DMS 273 (cell line): ENCODE measurements around the gene CYP3A5.
"Not testable (repeated sequence)": the region's sequence is repeated elsewhere in the genome, so short reads cannot be mapped to it uniquely, and the experiment has no call there.

Source experiments
- DNase-seq: peaks from one replicate; lab custom pipeline; 2025; ENCODE audit not compliant: unreplicated experiment; lab: John Stamatoyannopoulos, UW

Gene CYP3A5

GRCh38 chr7:99679400-99680191 lies at the start of gene CYP3A5:
Gene CYP3A5, minus strand, starts transcription at chr7:99679996. Its CDS starts 100 bp downstream, at chr7:99679896.
- DNase-seq, result peak; percentile 54

DNA sequence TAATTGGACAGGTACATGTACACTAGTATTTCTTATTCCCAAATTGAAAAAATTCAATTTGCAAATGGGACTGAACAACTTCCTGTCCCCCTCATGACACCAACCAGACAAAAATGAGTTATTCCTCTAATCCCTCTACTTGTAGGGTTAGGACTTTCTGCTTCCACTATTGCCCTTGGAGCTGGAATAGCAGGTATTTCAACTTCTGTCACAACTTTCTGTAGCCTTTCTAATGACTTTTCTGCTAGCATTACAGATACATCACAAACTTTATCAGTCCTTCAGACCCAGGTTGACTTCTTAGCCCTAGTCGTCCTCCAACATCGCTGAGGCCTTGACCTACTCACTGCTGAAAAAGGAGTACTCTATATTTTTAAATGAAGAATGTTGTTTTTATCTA lies 48.8 kb upstream of the CYP3A5 start:
- DNase-seq, result no peak

DNA sequence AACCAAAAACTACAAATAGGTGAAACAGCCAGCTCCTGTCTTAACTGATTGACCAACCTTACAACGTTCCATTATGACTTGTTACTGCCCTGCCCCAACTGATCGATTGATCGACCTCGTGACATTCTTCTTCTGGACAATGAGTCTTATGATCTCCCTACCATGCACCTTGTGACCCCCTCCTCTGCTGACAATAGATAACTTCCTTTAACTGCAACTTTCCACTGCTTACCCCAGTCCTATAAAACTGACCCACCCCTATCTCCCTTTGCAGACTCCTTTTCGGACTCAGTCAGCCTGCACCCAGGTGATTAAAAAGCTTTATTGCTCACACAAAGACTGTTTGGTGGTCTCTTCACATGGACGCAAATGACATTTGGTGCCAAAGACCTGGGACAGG lies 43.4 kb upstream of the CYP3A5 start:
- not testable (repeated sequence) for DNase-seq

- no peak for DNase-seq
These were observed 41.2 kb upstream of the CYP3A5 start for GRCh38 chr7:99720800-99721595.

DNA sequence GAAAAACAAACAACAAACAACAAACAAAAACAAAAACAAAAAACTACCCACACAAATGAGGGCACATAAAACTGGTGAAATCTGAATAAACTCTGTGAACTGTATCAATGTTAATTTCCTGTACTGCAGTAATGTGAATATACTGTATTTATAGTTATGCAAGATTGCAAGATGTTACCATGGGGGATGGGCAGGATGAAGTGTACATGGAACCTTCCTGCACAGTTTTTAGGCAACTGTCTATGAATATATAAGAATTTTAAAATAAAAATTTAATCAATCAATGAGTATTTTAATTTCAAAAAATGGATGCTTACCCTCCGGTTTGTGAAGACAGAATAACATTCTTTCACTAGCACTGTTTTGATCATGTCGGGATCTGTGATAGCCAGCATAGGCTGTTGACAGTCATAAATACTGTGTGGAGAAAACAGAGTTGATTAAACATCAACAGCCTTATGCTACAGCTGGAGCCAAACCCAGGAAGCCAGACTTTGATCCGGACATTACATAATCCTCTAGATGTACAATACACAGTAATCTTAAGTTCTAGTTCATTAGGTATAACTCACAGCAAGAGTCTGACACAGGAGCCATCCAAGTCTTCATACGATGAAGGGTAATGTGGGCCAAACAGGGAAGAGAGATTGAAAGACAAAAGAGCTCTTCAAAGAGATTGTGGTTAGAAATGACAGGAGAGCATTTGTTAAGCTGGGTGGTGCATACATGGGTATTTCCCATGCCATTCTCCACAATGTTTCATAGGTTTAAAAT lies 40.4 kb upstream of the CYP3A5 start:
- DNase-seq, result no peak

DNA sequence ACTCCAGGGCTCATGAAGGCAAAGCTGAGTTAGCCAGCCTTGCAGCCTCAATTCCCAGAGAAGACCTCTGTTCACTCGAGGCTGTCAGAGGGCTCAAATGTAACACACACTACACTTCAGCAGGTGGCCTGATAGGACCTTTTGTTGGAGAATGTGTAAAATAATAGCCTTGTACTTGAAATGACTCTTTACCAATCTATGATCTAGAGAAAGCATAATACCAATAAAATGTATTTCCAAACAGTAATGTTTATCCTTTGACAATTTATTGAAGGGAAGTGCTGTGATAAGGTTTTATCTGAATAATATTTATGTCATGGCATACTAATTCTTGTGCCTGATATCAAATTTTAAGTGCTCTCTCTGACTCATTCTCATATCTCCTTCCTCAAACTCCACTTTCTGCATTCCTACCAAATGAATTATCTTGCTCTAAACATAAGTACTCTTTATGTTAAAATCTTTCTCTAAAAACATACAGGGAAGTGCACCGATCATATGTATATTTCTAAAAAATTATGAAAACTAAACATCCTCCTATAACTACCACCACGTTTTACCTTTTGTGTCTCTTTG lies 34.3 kb upstream of the CYP3A5 start:
- DNase-seq, result no peak

- DNase-seq, result no peak
These were observed 30.2 kb upstream of the CYP3A5 start for GRCh38 chr7:99709838-99710578.

- DNase-seq, result no peak
These were observed 29.5 kb upstream of the CYP3A5 start for GRCh38 chr7:99709260-99709659.

GRCh38 chr7:99707096-99707495 lies 27.3 kb upstream of the CYP3A5 start:
- DNase-seq, result peak; percentile 52

GRCh38 chr7:99699946-99700345 lies 20.1 kb upstream of the CYP3A5 start:
- DNase-seq, result no peak

GRCh38 chr7:99698867-99699730 lies 19.3 kb upstream of the CYP3A5 start:
- DNase-seq, result not testable (repeated sequence)

DNA sequence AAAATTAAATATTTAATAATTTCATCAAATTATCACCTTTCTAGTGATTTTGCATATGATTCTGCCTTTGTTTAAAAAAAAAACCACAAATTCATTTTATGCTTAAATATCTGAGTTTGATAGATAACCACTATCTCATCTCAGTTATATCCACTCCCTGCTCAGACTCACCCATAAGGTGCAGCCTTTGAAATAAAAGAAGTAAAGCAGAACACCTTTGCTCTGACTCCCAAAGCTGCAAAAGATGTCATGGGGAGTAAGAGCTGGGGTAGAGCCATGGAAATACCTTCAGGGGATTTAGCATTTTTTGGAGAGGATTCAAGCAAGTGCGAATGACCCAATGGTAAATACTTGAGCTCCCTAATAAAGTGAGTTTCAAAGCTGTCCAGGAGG lies 15.1 kb upstream of the CYP3A5 start:
- no peak for DNase-seq

DNA sequence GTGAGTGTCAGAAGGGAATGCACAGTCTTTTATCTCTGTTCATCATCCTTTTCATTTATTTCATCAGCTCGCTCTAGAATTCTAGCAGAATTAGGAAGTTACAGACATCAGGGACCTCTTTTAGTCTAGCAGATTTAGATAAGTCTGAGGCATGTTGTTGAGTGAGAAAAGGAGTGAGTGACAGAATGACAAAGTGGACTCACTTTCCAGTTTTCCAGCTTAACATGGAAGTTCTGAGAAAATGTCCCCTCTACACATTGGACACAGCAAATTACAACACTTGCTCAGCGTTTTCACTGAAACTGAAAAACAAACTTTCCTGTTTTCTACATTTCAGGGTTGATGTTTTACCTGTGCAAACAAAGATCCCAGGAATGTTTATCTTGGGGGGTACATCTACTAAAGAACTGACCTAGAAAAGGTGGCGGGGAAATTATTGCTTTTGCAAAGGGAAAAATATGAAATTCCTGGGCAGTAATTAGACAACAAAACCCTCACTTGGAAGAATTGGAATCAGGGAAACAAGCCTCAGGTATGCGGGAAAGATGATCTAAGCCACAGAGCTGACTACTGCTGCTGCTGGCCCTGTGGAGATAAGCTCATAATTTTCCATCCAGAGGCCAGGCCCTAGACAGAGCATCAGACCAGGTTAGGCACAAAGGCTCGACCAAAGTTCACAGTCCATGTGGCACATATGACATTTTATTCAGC lies 14.6 kb upstream of the CYP3A5 start:
- no peak for DNase-seq

DNA sequence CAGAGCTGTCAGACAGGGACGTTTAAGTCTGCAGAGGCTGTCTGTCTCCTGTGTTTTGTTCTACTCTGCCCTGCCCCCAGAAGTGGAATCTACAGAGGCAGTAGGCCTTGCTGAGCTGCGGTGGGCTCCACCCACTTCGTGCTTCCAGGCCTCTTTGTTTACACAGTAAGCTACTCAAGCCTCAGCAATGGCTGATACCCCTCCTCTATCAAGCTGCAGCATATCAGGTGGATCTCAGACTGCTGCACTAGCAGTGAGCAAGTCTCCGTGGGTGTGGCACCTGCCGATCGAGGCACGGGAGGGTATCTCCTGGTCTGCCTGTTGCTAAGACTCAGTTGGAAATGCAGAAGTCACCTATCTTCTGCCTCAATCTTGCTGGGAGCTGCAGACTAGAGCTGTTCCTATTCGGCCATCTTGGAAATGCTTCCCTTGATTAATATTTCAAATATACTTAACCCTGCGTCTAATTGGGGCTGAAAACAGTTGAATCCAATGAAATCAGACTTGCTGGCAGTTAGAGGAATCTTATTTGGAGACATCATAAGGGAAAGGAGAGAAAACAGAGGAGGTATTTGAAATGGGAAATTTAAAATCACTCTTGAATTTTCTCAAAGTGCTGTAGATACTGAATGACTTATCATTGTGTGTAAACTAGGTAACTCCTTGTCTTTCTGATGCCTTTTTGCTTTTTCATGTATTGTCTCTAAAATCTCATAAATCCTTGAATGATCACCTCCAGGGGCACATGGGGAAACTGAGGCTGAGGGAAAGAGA lies 13.8 kb upstream of the CYP3A5 start:
- DNase-seq, result no peak

- no peak for DNase-seq
These were observed 13.3 kb upstream of the CYP3A5 start for GRCh38 chr7:99693100-99693426.

DNA sequence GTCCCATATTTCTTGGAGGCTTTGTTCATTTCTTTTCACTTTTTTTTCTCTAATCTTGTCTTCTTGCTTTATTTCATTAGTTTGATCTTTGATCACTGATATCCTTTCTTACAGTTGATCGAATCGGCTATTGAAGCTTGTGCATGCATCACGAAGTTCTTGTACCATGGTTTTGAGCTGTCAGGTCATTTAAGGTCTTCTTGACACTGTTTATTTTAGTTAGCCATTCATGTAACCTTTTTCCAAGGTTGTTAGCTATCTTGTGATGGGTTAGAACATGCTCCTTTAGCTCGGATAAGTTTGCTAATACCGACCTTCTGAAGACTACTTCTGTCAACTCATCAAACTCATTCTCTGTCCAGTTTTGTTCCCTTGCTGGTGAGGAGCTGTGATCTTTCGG lies 12.8 kb upstream of the CYP3A5 start:
- not testable (repeated sequence) for DNase-seq

DNA sequence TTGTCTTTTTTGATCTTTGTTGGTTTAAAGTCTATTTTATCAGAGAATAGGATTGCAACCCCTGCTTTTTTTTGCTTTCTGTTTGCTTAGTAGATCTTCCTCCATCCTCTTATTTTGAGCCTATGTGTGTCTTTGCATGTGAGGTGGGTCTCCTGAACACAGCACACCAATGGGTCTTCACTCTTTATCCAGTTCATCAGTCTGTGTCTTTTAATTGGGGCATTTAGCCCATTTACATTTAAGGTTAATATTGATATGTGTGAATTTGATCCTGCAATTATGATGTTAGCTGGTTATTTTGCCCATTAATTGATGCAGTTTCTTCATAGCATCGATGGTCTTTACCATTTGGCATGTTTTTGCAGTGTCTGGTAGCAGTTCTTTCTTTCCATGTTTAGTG lies 11.9 kb upstream of the CYP3A5 start:
- DNase-seq, result not testable (repeated sequence)

- not testable (repeated sequence) for DNase-seq
These were observed 11.1 kb upstream of the CYP3A5 start for GRCh38 chr7:99690918-99691317.
